M059J (cell line): ENCODE results near the gene CASP5. TPM values are rescaled to one million over a fixed set of nuclear protein-coding genes. Genes with fewer than 3 reads are reported as not detected.

ENCODE experiments used
- DNase-seq: peaks from one replicate; pipeline ENCODE4 v3.0.0-alpha.2; 2012; ENCODE audit warnings: low read depth
- total RNA-seq: library from RNA; depleted of rRNA; stranded (reverse); fragments of >200 nt; shearing (Covaris generic); gene quantifications from 2 replicates; pipeline ENCODE4 v1.2.3, GENCODE V29; 2014; rRNA removed

CASP5 gene
- total RNA-seq, 1 experiment from 2014 or later, result not detected

- DNase-seq, result peak; percentile 51
Measured at GRCh38 chr11:104967534-104968354, 55.2 kb downstream of the CASP5 start.

DNA sequence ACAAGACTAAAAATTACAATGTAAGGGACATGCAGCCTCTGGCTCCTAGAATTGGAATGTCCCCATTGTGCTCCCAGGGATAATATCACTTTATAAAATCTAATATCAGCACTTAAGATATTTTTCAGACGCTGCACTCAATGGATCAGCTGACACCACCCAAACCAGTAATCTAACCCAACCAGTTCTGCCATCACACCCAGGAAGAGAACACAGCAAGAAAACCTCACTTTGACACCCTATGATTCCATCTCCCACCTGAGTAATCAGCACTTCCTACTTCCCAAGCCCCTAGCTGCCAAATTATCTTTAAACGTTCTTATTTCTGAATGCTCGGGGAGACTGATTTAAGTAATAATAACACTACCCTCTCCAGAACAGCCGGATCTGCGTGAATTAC is 57.2 kb downstream of the CASP5 start:
- DNase-seq, result no peak

GRCh38 chr11:104964247-104964646 is 58.7 kb downstream of the CASP5 start:
- DNase-seq, result no peak

DNA sequence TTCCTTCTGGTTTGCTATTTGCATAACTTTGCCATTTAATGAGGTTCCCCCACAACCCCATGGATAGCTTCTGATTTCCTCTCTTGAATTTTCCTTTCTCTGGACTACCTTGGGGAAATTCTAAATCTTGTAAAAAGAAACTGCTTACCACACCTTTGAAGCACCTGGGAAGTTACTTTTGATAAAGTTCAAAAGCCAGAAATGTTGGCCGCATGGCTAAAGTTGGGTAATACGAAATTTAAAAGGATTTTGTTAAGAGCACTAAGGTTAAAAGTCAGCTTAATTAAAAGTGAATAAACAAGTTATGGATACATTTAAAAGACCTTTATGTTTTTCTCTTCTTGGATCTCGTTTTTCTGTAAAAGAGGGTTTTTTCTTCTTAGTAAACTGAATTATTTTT is 60.1 kb downstream of the CASP5 start:
- no peak for DNase-seq

DNA sequence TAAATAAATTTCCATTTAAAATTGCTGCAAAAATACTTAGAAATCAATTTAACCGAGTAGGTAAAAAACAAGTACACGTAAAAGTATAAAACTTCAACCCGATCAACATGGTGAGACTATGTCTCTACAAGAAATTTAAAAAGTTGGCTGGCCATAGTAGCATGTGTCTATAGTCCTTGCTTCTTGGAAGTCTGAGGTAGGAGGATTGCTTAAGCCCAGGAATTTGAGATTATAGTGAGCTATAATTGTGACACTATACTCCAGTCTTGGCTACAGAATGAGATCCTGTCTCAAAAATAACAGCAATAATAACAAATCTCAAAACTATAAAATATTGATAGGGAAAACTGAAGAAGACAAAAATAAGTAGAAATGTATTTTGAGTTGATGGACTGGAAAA is 65.7 kb downstream of the CASP5 start:
- DNase-seq, result no peak

DNA sequence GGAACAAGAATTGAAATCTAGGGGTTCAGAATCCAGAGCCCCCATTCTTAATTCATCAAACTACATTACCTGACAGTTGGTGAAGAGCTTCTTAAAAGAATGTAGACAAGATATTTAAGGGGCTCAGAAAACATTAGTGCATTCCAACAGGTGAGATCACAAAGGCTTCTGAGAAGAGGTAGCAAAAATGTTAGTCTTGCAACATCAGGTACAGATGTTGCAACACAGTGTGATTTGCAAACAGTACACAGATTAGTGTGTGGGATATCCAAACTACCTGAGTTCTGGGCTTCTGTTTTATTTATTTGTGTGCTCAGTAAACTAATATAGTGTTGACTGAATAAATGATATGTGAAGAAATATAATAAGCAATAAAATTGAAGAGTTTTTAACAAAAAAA is 66.4 kb downstream of the CASP5 start:
- DNase-seq, result no peak

DNA sequence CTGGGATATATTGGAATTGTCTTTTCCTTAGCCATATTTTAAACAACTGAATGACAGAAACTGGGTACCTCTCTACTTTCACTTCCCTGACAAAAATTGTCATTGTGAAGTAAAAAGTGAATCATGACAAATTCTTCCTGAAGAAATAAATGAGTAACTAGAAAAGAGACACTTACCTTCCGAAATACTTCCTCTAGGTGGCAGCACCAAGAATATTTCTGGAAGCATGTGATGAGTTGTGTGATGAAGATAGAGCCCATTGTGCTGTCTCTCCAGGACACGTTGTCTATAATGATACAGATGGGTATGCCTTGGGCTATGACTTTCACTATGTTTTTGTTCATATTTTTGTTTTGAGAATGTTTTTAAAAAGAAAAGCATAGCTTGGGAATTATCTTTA is 76.1 kb downstream of the CASP5 start:
- peak; percentile 67 for DNase-seq

Other genes starting within 250 kb of the CASP5 start
- 0.20 TPM in 1 of 2 replicates, not detected in the other for gene CASP12, start 124.7 kb downstream of the CASP5 start, total RNA-seq
- gene CASP4, start 54.6 kb downstream of the CASP5 start, total RNA-seq, result 149 and 209 TPM in 2 replicates
- 24.8 and 32.0 TPM in 2 replicates for gene CASP1, start 12.0 kb upstream of the CASP5 start, total RNA-seq
- 18.9 and 23.4 TPM in 2 replicates for gene CARD16, start 22.2 kb upstream of the CASP5 start, total RNA-seq
- not detected in 2 replicates for gene CARD18, start 116.6 kb upstream of the CASP5 start, total RNA-seq